Fibroblast of gingiva (primary cell): Measurements from ENCODE around the gene PHACTR4.
"Not testable (repeated sequence)": the region's sequence is repeated elsewhere in the genome, so short reads cannot be mapped to it uniquely, and the experiment has no call there.

ENCODE experiments used
- DNase-seq: peaks from one replicate; pipeline ENCODE4 v3.0.0-alpha.2; 2011; ENCODE audit warnings: low read depth

Gene PHACTR4

DNA sequence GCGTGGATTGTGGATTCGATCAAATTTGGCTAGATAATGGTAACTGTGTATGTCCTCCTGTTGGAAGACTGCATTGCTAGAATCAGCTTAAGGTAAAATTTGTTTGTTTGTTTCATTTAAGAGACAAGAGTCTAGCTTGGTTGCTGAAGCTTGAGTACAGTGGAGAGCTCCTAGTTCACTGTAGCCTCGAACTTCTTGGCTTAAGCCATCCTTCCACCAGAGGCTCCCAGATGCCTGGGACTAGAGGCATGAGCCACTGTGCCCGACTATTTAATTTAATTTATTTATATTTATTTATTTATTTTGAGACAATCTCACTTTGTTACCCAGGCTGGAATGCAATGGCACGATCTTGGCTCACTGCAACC, 1.5 kb downstream of the PHACTR4 start:
- DNase-seq: no peak

DNA sequence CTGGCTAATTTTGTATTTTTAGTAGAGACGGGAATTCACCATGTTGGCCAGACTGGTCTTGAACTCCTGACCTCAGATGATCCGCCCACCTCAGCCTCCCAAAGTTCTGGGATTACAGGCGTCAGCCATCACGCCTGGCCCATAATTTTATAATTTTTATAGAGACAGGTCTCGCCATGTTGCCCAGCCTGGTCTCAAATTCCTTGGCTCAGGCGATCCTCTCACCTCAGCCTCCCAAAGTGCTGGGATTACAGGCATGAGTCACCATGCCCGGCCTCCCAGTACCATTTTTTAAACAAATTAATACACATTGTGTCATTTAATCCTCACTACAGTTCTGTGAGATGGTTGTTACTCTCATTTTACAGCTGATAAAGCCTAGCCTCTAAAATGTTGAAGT, 3.9 kb downstream of the PHACTR4 start:
- not testable (repeated sequence) for DNase-seq

DNA sequence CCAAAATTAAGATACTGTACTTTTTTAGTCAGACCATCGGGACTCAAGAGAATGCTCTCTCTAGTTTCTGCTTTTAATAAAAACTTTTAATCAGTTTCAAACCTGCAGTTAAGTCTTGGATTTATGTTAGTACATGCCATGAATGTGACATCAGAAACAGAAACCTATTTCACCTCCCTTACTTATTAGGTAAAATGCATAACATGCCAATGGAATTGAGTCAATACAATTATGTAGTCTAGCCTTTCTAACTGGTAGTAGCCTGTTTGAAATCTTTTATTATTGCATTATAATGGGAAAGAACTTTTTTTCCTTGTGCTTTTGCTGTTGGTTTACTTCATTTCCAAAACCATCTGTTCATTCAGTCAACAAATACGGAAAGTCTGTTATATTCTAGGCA, 4.8 kb downstream of the PHACTR4 start:
- peak; percentile 6 for DNase-seq

DNA sequence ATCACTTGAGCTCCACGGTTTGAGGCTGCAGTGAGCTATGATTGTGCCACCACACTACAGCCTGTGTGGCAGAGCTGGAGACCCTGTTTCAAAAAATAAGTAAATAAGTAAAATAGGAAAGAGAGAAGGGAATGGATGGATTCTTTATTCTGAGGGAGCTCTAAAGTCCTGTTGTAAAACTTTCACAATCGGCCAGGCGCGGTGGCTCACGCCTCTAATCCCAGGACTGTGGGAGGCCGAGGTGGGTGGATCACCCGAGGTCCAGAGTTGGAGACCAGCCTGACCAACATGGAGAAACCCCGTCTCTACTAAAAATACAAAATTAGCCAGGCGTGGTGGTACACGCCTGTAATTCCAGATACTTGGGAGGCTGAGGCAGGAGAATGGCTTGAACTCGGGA, 6.1 kb downstream of the PHACTR4 start:
- DNase-seq: not testable (repeated sequence)

DNA sequence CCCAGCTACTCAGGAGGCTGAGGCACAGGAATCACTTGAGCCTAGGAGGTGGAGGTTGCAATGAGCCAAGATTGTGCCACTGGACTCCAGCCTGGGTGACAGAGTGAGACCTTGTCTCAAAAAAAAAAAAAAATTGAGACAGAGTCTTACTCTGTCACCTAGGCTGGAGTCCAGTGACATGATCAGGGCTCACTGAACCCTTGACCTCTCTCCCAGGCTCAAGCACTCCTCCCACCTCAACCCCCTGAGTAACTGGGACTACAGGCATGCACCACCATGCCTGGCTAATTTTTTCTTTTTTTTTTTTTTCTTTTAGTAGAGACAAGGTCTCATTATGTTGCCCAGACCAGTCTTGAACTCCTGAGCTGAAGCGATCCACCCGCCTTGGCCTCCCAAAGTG, 6.7 kb downstream of the PHACTR4 start:
- not testable (repeated sequence) for DNase-seq

DNA sequence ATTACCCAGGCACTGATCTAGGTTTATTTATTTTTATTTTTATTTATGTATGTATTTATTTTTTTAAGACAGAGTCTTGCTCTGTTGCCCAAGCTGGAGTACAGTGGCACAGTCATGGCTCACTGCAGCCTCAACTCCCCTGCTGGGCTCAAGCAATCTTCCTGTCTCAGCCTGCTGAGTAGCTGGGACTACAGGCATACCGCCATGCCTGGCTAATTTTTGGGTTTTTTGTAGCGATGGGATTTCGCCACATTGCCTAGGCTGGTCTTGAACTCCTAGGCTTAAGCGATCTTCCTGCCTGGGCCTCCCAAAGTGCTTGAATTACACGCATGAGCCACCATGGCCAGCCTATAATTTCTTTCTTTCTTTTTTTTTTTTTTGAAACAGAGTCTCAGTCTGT, 9.4 kb downstream of the PHACTR4 start:
- DNase-seq: no peak

DNA sequence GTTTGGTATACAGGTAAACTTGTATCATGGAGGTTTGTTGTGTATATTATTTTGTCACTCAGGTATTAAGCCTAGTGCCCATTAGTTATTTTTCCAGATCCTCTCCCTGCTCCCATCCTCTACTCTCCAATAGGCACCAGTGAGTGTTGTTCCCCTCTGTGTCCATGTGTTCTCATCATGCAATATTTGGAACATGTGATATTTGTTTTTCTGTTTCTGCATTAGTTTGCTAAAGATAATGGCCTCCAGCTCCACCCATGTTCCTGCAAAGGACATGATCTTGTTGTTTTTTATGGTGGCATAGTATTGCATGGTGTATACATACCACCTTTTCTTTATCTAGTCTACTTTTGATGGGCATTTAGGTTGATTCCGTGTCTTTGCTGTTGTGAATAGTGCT, 10.9 kb downstream of the PHACTR4 start:
- DNase-seq: no peak

DNA sequence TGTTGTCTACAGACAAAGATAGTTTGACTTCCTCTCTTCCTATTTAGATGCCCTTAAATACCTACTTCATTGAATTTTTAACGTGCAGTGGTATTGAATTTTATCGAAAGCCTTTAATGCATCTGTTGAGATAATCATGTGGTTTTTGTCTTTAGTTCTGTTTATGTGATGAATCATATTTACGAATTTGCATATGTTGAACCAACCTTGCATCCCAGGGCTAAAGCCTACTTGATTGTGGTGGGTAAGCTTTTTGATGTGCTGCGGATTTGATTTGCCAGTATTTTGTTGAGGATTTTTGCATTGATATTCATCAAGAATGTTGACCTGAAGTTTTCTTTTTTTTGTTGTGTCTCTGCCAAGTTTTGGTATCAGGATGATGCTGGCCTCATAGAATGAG, 14.2 kb downstream of the PHACTR4 start:
- DNase-seq: not testable (repeated sequence)

DNA sequence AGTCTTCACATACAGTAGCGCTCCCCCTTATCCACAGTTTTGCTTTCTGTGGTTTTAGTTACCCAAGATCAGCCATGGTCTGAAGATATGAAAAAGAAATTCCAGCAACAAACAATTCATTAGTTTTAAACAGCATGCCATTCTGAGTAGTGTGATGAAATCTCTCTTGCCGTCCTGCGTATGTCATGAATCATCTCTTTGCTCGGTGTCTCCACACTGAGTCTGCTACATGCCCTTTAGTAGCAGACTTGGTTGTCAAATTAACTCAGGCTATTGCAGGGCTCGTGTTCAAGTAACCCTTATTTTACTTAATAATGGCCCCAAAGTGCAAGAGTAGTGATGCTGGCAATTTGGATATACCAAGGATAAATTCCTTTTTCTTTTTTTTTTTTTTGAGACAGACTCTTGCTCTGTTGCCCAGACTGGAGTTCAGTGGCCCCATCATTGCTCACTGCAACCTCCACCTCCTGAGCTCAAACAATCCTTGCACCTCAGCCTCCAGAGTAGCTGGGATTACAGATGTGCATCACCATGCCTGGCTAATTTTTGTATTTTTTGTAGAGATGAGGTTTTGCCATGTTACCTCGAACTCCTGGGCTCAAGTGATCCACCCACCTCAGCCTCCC, 22.6 kb downstream of the PHACTR4 start:
- peak; percentile 92 for DNase-seq

DNA sequence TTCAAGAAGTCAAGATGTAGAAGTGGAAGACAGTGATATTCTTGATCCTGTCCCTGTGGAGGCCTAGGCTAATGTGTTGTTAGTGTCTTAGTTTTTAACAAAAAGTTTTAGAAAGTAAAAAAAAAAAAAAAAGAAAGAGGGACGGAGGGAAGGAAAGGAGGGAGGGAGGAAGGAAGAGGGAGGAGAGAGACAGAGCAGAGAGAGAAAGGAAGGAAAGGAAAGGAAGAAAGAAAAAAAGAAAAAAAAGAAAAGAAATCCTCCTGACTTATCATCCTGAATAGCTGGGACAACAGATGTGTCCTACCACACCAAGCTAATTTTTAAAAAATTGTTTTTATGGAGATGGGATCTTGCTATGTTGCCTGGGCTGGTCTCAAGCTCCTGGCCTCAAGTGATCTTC, 24.6 kb downstream of the PHACTR4 start:
- DNase-seq: no peak

DNA sequence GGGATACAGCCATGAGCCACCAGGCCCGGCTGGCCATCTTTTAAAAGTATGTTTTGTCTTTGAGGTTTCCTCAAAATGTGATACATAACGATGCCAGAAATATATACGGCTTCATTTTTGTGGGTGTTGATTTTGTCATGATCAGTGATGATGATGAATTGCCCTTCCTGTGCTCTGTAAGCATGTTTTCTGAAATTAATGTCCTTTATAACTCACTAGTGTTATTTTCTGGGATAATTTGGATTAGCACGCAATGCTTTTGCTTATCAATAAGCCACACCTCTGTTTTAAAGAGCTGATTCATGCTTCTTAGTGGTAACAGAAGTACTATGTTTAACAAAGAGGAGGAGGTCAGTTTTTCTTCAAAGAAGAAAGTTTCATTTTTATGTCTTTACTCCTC, 25.6 kb downstream of the PHACTR4 start:
- DNase-seq: no peak

DNA sequence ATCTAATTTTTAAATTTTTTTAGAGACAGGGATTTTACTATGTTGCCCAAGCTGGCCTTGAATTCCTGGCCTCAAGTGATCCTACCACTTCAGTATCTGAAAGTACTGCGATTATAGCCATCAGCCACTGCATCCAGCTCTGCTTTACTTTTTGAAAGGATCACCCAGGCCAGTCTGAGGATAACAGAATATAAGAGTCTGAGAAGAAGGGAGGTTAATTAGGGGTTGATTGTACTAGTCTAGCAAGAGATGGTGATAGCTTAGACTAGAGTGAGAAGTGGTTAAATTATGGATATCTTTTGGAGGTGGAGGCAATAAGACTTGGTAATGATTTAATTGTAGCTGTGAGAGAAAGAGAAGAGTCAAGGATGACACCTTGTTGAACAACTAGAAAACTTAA, 32.2 kb downstream of the PHACTR4 start:
- DNase-seq: no peak

DNA sequence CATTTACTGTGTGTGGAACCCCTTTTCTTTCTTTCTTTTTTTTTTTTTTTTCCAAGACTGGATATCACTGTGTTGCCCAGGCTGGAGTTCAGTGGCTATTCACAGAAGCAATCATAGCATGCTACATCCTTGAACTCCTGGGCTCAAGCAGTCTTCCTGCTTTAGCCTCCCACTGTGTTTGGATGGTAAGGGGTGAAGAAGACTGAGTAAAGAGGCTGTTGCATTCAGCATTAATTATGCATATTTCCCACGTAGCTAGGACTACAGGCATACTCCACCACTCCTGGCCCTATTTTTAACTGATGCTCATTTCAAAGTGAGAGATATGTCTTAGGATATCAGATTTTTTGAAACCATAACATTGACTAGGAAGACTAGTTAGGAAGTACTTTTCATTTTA, 39.5 kb downstream of the PHACTR4 start:
- no peak for DNase-seq

DNA sequence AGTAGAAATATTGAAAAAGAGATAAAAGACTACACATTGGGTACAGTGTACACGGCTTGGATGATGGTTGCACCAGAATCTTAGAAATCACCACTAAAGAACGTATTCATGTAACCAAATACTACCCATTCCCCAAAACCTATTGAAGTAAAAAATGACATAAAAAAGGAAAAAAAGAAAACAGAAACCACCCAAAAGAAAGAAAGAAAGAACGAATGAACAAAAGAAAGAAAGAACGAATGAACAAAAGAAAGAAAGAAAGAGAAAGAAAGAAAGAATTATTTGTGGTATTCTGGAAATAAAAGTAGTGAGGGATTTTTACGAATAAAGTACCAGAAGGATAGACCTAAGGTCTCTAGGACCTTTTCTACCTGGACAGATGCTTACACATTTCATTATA, 42.1 kb downstream of the PHACTR4 start:
- DNase-seq: no peak

DNA sequence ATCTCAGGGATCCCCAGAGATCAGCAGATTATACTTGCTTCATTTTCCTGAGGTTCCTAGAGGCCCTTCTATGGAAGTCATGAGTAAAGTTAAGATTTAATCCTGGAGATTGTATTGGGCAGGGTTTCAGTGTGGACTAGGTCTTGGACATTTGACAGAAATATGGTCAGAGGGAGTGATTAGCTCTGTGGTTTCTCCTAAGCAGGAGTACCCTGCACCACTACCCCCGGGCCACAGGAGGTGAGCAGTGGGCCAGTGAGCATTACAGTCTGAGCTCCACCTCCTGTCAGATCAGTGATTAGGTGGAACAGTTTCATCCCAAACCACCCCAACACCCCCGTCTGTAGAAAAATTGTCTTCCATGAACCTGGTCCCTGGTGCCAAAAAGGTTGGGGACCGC, 43.2 kb downstream of the PHACTR4 start:
- DNase-seq: no peak

DNA sequence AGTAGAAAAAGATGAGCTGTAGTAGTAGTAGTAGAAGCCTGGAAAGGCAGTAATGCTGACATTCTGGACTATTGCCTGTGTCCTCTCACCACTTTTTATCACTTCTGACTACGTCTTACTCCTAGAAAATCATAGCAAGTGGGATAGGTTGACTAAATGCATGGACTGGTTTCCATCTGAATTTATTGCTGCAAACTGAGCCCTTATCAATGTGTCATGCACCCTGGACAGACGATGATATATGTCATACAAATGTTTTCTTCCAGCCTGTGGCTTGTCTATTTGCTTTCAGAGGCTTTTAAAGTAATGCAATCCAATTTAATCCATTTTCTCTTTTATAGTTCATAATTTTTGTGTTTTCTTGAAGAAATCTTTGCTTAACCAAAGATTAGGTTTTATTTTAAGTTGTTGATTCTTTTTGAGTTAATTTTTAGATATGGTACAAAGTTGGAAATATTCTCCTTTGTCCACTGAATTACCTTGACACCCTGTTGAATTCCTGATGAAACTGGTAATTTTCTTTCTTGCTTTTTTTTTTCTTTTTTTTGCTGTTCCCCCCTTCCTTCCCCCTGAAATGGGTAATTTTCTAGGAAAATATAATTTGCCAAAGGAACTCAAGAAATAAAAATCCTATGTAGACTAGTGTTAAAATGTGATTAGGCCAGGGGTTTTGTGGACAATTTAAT, 47.1 kb downstream of the PHACTR4 start:
- no peak for DNase-seq

DNA sequence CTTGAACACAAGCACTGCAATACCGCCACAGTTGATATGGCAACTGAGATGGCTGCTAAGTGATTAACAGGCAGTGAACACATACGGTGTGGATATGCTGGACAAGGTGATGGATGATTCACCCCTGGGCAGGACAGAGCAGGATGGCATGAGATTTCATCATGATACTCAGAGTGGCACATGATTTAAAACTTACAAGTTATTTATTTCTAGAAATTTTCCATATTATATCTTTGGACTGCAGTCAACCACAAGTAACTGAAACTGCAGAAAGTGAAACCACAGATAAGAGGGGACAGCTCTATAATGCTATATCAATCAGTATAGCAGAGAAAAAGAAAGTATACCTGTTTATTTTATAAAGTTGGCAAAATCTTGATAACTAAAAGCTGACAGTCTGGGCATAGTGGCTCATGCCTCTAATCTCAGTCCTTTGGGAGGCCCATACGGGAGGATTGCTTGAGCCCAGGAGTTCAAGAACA, 47.9 kb downstream of the PHACTR4 start:
- DNase-seq: peak; percentile 63

DNA sequence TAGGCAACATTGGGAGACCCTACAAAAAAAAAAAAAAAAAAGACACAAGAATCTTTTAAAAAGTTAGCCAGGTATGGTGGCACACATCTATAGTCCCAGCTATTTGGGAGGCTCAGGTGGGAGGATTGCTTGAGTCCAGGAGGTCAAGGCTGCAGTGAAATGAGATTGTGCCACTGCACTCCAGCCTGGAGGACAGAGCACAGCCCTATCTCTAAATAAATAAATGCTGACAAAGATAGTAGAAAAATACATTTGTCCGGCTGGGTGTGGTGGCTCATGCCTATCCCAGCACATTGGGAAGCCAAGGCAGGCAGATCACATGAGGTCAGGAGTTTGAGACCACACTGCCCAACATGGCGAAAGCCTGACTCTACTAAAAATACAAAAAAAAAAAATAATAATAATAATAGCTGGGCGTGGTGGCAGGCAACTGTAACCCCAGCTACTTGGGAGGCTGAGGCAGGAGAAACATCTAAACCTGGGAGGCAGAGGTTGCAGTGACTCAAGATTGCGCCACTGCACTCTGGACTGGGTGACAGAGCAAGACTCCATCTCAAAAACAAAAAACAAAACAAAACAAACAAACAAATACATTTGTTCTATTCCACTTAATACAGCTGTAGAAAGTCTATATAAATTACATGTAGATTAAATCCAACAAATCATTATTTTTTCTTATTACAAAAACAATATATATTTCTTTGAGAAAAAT, 48.5 kb downstream of the PHACTR4 start:
- no peak for DNase-seq

DNA sequence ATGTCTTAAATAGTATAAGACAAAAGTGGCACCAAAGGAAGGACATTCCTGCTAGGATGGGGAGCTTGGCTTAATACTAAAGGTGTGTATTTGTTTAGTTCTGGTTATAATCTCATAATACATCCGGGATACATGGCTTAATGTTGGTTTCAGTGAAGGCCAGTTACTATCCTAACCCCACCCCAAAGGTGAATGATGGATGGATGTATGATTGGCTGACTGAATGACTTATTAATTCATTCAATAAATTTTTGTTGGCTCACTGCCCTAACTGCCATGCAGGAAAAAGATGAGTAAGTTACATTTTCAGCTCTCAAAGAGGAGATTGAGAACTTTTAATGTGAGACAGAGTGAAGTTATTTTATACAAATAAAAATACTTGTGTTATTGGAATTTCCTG, 52.2 kb downstream of the PHACTR4 start:
- no peak for DNase-seq

DNA sequence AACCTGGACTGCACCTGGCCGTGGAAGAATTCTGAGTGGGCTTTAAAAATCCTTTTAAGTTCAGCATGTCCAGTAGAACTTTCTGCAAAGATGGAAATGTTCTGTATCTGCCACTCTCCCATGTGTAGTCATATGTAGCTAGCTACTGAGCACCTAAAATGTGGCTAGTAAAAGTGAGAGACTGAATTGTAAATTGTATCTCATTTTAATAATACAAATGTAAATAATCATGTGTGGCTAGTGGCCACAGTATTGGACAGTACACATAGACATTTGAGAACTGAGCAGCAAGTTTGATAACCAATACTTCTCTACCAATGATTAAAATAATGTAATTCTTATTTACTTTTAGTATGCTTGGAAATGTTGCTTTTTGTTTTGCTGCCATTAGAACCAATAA, 57.3 kb downstream of the PHACTR4 start:
- DNase-seq: no peak

DNA sequence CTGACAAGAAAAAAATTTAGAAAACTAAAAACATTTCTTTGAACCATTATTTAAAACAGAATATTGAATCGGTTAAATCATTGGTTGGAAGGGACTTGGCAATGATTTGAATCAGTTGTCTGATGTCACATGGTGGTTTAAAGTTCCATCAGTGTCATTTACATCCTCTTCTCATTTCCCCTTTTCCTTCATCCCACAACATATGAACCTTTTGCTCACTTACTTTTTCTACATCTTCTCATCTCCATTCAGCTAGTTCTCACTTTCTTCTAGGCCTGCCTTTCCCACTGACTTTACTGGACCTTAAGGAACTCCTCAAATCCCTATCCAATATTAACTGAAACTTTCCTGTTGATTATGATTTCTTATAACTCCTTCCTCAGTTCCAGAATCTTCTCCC, 58.5 kb downstream of the PHACTR4 start:
- DNase-seq: no peak

DNA sequence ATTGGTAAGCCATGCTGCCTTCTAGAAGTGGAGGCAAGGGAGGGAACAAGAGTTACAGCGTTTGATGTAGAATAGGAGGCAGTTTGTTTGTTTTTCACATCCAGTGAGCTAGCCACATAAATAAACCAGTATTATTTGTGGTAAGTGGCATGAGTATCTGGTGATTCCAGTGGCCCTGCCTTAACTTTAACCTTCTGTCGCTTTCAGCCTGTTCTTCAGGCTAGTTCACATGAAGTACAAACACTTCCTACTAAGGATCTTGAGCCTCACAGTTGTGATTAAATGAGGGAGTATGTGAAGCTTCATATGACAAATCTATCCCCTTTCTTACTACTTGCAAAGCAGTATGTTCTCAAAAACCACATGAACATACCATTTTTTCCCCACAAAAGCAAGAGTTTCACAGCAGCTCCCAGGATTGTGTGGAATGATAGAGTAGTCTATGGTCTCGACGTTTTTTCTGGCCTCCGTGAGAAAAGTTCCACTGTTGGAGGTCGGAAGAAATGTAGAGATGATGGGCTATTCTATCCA, 59.5 kb downstream of the PHACTR4 start:
- DNase-seq: no peak

DNA sequence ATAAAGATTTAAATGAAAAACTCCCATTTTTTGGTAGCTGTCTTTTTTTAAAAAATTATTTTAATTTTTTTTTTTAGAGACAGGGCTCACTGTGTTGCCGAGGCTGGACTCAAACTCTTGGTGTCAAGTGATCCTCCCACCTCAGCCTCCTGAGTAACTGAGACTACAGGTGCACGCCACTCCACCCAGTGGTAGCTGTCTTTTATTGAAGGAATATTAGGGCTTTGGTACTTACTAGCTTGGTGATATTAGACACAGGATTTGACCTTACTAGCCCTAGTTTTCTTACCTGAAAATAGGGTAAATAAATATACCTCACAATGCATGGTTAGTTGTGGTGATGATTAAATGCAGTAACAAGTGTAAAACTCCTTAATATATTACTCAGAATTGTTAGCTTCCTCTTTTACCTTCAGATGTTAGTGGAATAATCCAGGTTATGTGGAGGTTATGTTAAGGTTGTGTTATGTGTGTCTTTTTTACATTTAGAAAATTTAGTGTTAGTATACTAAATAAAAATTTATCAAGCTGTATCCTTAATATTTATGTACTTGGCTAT, 66.8 kb downstream of the PHACTR4 start:
- DNase-seq: no peak
